Raji (cell line): Measurements from ENCODE around the gene RAMACL.
A peak's percentile ranks its signal among the peaks of the same experiment; 100 is the strongest.

Experiments used
- POLR2A ChIP-seq: IDR thresholded peaks from 2 replicates; pipeline ENCODE4 v1.6.1; 2011; ENCODE audit warnings: low read depth, low read length, control low read depth; ENCODE audit not compliant: insufficient read depth

The RAMACL gene

DNA sequence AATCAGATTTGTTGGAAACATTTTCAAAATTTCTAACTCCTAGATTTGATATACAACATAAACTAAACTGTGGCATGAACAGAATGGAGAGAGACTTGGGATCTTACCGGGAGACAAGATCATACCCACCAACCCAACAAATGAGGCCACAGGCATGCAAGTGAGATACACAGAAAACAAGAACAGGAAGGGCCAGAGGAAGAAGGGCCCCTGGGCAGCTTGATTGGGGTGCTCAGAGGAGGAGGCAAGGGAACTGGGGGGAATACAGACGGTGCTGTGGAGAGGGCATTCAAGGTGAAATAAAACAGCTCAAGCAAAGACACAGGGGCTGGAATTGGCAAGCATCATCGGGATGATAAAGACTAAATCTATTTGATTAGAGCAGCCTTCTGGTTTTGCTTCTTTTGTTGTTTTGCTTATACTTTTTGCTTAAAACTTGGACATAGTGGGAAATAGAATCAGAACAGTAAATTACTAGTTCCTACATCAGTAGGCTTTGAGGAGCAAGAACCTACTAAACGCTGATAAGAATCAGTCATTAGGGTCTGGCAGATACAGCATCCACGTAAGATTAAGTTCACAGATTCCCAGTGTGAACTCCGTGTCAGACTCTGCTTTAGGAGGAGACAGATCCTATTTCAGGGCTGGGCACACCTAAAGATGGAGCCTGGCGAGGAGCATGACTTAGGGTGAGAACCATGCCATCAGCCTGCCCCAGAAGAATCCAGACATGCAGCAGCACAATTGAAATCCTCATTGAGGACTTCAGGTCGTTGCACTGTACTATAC, 3.5 kb upstream of the RAMACL start:
- no peak for TF ChIP-seq POLR2A

DNA sequence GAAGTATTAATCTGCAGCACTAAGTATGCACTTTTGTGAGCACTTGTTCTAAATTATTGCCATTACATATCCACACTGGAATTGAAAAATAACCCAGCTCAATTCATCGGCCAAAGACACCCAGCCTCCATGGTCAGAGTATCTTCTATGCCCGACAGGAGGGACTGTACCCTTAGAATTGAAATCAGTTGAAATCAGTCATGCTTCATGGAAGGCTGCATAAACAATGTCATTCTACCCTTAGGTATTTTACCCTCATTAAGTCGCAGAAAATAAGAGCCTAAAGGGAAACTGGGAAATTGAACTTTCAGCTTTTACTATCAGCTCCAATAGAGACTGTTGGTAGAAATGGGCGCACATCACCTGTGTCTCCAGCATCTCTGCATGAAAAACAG, 2.9 kb upstream of the RAMACL start:
- TF ChIP-seq POLR2A = no peak

DNA sequence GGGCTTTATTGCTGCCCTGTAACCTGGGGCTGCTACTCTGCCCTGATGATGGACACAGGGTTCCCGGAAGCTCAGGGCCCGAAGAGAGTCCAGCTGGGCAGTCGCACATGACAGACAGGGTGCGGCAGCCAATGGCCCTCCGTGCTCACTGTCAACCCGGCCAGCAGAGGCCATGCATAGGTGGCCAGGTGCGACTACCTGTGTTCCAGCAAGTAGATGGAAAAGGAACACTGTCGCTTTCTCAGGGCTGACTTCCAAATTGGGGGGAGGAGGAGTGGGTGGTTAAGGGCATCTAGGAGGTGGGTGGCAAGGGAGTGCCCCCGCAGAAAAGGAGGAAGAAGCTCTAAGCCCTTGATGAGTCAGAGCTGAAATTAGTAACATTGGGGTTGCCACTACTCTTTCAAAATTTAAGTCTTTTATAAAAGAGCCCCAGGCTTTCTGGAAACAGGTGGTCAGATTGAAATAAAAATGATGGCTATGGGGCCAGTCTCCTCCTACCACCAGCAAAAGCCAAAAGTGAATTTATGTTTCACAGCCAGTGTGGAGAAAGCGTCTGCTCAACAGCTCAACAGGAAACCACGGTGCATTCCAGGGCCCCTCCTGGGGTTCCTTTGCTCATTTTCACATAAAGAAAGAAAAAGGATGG, 2.3 kb upstream of the RAMACL start:
- TF ChIP-seq POLR2A = no peak

DNA sequence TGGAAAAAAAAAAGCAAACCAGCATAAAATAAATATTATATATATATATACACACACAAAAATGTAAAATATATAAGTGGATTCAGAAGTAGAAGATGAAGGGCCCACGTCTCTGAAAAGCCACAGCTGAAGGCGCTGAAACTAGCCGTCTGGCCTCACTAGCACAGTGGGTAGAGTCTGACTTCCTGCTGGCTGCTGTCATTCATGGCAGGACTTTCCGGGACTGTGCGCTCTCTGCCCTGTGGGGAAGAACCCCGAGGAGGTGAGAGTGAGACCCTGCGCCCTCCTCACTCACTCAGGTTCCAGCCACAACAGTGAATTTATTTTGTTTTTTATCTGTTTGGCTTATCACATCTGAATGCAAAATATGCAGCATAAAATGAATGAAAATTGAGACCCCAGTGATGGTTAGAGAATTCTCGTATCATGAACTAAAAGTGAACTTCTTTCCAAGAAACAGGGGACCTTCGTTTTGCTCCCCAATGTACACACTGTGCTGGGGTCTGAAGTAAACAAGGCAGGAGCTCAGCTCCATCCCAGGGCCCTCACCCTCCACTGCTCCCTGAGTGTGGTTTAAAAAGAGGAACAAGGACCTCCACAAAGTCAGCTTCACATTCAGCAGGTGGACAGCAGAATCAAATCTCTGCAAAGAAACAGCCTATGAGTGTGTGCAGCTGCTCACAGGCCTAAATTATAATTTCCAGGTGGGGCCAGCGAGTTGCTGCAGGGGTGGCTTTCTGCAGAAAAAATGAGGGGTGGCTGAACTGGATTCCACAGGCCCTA, 1.3 kb upstream of the RAMACL start:
- peak; percentile 33 for TF ChIP-seq POLR2A

DNA sequence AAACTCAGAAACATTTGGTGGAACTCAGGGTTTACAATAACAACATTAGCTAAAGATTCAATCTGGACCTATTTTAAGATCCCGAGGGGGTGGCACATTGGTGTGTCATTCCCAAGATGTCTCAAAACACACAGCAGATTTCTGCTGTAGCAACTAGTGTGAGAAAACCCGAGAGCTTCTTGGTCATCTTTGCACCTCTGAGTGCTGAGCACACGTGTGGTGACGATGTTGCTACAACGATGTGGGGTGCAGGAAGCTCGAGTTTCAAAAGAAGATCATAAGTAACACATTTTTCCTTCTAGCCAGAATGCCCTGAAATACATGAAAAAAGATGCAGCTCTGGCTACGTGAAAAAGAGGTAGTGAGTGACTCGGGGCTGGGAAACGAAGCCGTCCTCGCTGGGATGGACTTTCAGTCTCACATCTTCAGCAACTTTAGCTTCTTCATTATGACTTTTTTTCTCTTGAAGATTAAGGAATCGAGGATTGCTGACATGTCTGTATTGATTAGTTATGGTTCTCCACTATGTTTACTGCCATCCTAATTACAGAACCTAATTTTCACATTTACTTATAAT, 1.5 kb downstream of the RAMACL start:
- no peak for TF ChIP-seq POLR2A

DNA sequence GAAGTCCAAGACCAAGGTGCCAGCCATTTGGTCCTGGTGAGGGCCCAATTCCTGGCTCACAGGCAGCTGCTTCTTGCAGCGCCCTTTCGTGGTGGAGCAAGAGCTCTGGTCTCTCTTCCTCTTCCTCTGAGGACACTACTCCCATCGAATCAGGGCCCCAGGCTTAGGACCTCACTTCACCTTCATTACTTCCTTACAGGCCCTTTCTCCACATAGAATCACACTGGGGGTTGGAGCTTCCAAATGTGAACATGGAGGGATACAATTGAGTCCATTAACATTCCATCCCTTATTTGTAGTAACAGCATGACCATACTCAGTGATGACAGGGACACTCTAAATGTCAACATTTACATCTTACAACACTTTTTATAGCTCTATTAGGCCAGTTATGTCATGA, 2.3 kb downstream of the RAMACL start:
- no peak for TF ChIP-seq POLR2A

DNA sequence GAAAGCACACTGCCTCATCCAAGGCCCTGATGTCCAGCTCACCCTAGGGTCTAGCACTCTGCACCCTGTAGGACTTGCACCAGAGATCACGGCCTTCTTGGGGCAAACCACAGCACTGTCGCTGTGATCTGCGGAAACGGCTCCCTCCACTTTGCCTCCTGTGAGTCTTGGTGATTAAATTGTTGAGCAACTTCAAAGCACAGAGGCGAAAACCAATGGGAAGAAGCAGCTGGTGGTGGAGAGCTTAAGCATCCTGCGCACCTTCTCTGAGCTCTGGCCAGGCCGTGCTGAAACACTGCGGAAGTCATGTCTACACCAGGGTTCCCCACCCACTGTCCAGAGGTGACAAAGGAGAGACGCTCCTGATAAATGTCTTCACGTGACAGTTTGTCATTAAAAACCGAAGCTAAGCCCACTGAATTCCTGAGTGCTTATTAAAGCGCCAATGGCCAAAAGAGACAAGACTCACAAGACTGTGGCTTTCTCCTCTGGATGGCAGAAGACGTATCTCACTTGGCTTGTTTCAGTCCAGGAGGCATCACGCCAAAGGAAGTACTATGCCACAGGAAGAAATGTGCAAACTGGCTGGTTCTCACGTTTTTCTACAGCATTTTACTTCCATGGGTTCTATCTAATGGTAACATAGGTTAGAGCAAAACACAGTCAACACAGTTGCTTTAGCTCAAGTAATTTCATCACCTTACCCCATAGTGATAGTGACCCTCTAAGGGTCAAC, 3.1 kb downstream of the RAMACL start:
- TF ChIP-seq POLR2A = no peak

DNA sequence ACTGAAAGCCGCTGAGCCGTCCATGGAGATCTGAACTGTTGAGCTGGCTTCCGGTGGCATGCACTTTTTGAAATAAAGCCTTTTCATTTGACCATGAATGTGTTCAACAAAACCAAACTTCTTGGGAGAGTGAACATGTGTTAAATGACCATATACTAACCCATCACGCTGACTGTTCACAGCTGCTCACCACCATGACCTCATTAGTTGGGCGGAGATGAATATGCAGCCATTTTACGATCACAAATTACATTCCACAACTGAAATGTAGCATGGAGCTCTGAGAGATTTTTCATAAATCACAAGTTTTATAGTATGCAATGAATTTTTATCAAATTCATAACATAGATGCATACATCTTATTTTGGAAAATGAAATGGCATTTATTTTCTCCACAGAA, 4.2 kb downstream of the RAMACL start:
- no peak for TF ChIP-seq POLR2A

DNA sequence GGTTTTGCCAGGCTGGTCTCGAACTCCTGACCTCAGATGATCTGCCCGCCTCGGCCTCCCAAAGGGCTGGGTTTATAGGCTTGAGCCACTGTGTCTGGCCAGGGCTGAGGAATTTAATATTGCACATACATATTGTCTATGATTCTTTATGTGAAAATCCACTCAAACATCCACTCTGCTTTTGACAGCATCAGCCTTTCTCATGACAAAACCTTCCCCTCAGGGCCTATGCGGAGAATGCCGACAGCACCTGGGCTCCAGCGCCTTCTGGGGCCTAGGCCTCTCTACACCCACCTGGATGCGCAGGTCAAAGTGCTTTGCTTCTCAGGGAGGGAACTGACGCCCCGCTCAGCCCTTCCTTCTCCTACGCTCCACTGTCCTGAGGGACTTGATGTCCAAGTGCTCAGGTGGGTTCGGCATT, 5.4 kb downstream of the RAMACL start:
- TF ChIP-seq POLR2A = no peak

DNA sequence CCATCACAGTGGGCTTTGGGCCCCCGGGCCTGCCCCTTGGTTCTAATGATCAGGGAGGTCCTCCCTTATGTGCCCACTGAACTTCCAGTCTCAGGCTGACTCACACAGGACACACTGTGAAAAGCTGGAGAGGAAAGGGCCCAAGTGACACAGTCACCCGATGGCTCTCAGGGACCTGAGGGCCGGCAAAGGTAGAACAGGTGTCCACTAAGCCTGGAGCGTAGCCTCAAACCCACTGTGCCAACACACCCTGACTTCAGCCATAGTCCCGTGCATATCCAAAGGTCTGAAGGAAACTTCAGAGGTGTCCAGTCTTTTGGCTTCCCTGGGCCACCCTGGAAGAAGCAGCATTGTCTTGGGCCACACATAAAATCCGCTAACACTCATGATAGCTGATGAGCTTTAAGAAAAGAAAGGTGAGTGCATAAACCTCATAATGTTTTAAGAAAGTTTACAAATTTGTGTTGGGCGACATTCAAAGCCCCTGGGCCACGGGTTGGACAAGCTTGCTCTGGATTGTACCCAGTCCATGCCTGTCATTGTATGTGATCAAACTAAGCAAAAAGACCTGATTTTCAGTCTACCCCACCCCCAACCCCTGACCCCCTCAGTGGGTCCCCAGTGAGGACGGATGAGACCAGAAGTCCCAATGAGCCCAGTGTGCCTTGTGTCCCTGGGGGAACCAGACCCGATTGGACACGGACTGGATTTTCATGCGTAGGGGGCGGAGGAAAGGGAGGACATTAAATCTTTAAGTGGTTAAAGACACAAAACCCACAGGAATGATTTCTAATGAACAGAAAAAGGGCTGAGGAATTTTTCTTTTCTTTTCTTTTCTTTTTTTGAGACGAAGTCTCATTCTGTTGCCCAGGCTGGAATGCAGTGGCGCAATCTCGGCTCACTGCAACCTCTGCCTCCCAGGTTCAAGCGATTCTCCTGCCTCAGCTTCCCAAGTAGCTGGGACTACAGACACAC, 6.1 kb downstream of the RAMACL start:
- no peak for TF ChIP-seq POLR2A

DNA sequence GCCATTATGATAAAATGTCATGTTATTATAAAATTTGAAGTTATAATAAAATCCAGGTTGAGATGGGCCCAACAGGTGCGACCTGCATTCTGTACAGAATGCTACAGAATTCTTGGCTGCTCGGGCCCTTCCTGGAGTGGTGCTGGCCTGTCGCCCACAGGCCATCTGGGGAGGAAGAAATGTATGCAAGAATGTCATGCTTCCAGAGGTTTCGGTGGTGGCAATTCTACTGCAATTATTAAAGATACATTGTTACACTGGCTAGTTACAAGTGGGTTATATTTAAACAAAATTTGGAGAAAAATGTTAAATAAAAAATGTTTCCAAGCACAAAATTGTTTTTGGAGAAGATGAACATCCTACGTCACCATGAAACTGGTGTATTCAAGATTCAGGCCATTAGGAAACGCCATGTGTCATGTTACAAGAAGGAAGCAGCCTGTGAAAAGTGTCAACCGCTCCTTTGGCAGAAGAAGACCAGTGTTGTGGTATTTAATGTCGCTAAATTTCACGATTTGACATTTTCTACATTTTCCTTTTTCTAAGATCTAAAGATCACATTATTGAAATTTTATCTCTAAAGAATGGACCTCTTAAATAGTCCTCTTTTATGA, 7.1 kb downstream of the RAMACL start:
- TF ChIP-seq POLR2A = no peak

DNA sequence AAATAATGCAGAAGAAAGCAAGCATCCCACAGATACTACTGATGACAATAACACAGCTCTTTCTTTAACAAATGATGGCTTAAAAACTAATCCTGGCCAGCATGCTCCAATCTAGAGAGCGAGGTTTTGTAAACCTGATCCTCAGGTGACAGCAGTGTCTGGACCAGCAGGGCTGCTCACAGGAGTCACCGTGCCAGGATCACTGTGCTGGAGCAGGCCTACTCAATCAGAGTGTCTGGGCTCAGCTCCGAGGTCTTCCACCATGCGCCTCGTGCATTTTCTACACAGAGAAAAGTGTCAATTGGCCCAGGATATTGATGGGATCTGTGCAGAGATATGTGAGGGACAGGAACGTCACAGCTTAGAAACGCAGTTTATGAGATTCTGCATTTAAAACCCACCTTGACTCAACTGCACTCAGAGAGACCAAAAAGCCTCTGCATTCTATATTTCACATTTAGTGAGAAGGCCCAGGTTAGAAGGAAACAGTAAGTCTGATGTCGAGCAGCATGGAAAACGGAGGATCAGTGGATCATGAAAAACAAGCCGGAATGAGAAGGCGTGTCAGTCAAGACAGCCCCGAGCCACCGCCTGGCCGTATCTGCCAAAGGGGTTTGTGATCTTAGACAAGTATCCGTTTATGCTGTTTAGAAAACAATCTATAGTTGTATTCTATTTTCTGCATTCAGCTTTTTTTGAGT, 7.8 kb downstream of the RAMACL start:
- no peak for TF ChIP-seq POLR2A

DNA sequence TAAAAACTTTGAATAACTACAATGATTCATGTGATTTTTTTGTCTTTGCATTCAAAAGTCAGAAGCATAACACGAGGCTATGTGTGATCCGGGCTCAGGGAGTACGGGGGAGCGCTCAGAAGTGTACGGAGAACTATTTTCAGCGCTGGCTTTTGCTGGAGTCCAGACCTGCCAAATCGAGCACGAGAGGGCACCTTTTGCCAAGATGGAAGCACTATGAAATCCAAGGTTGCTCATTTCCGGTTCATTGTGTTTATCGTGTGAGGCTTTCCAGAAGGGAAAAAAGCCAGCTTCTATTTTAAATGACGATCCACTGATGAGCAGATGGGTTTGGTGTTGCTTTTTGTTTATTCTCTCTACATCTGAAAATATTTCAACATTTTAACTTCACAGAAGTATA, 11.3 kb downstream of the RAMACL start:
- TF ChIP-seq POLR2A = no peak
